HCEC 1CT (cell line): ENCODE results near the gene DBP.

Experiments
- DNase-seq: peaks from one replicate; pipeline ENCODE4 v3.0.0-alpha.2; 2017

The DBP gene

DNA sequence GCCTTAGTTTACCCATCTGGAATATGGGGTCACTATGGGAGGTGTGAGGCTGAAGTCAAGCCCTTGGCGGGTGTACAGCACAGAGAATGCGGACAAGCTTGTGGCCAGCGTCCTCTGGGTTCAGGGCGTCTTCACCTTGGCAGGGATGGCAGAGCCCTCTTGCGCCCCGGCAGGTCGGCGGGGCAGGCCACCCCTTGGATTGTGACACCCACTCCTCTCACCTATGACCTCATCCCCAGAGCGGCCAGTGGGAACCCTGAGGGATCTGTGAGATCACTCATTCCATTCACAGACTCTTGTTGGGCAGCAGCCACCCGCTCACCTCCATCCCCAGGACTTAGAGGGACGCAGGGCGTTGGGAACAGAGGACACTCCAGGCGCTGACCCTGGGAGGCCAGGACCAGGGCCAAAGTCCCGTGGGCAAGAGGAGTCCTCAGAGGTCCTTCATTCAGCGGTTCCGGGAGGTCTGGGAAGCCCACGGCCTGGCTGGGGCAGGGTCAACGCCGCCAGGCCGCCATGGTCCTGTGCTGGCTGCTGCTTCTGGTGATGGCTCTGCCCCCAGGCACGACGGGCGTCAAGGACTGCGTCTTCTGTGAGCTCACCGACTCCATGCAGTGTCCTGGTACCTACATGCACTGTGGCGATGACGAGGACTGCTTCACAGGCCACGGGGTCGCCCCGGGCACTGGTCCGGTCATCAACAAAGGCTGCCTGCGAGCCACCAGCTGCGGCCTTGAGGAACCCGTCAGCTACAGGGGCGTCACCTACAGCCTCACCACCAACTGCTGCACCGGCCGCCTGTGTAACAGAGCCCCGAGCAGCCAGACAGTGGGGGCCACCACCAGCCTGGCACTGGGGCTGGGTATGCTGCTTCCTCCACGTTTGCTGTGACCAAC, 30.5 kb downstream of the DBP start, which contains the start of gene SPACA4:
TSS of gene SPACA4 (plus strand) at position 280 of the 896 bp plus-strand sequence. CDS start at position 517, 237 bp downstream.
- DNase-seq: no peak

DNA sequence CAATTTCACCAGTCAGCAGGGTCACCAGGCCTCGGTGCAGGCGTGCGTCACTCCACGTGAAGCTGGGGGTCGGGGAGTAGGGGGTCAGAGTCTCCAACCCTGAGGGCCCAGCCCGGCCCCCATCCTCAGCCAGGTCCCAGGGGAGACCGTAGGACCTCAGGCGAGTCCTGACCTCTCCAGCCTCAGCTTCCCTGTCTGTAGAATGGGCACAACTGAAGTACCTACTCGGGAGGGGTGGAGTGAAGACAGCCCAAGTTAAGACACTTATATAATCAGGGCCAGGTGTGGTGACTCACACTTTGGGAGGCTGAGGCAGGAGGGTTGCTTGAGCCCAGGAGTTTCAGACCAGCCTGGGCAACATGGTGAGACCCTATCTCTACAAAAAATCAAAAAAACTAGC, 33.3 kb downstream of the DBP start:
- DNase-seq: no peak

DNA sequence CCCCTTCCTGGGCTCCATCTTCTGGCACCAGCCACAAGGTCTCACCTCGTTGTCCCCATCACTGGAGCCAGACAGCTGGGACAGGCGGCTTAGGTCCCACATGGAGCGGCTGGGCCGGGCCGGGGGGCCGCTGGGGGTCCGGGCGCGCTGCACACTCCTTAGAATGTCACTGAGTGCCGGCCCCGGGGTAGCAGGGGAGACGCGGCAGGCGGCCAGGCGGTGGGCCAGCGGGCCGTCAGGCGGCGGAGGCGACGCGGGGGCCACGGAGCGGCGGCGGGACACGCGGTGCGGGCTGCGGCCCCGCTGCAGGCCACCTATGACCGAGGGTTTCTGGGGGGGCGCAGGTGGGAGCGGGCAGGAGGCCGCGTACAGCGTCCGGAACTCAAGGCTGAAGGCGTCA, 33.7 kb downstream of the DBP start:
- DNase-seq: no peak

DNA sequence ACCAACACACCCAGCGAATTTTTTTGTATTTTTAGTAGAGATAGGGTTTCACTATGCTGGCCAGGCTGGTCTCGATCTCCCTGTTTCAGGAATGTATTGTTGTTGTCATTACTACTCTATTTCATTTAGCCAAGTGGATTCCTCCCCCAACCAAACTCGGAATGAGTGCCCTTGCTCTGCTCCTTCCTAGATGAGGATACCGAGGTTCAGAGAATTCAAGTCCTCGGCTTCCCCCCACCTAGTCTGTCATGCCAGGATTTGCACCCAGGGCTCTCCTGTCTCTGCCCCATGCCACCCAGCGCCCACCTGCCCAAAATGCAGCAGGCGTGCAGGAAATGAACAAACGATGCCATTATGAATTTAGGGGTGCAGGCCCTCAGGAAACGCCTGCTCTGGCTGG, 34.2 kb downstream of the DBP start:
- DNase-seq: no peak

DNA sequence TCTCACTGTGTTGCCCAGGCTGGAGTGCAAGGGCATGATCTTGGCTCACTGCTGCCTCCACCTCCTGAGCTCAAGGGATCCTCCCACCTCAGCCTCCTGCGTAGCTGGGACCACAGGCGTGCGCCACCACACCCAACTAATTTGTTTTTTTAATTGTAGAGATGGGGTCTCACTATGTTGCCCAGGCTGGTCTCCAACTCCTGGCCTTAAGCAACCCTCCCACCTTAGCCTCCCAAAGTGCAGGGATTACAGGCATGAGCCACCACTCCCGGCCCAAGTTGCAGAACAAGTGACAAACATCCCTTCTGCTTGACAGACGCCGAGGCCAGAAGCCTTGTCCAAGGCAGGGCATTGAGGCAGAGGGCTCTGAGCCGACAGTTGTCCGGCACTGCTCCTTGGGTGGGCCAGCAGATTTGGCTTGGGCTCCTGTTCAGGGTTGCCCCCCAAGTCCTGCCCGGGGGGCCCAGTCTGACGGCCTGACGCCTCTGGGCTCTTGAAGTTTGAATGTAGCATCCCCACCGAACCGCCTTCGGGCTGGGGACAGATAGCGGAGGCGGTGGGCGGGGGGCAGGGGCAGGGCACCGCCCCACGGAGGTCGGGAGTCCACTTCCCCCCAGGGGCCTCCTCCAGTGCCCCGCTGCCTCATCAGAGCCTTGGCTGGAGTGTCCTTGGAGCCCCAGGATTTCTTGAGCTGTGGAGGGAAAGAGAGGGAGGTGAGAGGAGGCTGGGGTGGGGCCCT, 36.3 kb downstream of the DBP start:
- no peak for DNase-seq

DNA sequence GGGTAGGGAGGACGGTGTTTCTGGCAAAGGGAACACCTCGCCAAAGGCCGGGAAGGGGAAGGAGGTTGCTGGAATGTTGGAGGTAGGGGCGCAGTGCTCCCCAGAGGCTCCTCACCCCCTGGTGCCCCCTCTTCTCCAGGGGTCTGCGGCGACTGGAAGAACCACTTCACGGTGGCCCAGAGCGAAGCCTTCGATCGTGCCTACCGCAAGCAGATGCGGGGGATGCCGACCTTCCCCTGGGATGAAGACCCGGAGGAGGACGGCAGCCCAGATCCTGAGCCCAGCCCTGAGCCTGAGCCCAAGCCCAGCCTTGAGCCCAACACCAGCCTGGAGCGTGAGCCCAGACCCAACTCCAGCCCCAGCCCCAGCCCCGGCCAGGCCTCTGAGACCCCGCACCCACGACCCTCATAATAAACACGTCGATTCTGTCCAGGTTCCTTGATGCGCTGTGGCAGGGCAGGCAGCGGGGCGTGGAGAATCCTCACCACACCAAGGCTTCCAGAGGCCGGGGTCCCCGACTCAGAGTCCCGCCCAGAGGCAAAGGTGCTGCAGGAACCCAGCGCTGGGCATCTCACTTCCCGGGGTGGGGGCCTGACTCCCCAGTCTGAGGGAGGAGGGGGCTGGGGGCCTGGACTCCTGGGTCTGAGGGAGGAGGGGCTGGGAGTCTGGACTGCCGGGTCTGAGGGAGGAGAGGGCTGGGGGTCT, 38.0 kb downstream of the DBP start:
- no peak for DNase-seq

DNA sequence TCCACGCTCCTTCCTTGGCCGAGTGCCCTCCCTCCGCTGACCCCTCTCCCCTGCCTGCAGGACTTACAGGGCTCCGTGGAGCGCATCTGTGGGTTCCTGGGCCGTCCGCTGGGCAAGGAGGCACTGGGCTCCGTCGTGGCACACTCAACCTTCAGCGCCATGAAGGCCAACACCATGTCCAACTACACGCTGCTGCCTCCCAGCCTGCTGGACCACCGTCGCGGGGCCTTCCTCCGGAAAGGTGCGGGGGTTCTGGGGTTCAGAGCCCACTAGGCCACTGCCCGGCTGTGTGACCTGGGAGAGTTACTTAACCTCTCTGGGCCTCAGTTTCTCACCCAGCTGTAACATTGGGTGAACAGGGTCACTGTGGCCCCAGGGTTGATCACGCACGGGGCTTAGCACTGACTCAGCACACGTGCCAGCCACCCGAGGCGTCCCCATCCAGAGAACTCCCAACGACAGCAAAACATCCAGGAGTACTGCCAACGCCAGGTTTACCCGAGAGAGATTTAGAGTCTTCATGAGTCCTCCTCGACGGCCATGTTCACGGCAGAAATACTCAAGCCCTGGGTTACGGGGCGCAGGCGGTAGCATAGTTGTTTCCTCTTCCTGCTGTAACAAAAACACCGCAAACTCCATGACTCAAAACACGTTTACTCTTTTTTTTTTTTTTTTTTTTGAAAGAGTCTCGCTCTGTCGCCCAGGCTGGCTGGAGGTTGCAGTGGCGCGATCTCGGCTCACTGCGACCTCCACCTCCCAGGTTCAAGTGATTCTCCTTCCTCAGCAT, 40.3 kb downstream of the DBP start:
- no peak for DNase-seq

DNA sequence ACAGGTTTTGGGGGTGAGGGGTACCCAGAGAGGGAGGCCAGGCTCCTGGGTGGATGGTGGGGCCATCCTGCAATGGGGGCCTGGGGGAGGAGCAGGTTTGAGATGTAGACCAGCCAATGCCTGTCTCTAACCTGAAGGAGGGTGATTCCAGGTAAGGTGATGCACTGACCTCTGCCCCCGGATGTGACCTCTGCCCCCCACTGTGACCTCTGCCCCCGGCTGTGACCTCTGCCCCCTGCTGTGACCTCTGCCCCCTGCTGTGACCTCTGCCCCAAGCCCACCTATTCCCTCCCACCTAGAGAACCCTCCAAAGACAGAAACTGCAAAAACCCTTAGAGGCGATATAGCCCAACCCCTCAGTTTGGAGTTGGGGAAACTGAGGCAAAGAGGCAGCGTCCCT, 40.9 kb downstream of the DBP start:
- no peak for DNase-seq

DNA sequence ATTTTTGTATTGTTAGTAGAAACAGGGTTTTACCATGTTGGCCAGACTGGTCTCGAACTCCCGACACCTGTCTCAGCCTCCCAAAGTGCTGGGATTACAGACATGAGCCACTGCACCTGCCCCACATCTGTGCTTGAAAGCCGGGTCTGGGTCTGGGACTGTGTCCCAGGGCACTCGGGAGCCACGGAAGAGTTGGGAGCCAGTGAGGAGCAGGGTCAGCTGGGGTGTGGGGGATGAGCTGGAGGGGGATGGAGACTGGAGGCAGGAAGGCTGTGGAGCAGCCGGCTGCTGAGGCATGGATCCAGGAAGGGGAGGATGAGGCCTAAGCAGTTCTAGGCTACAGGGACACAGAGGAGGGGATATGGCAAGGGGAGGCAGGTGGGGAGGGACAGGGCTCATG, 41.3 kb downstream of the DBP start:
- DNase-seq: no peak

DNA sequence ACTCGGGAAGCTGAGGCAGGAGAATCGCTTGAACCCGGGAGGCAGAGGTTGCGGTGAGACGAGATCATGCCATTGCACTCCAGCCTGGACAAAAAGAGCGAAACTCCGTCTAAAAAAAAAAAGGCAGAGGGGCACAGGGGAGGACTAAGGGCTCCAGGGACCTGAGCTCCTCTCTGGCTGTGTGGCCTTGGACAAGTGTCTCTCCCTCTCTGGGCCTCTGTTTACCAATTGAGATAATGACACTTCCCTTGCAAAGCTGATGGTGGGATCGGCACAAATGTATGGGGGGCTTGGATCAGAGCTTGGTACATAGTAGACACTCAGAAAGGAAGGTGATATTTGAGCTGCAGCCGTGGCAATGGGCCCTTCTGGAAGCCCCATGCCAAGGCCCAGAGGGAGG, 42.0 kb downstream of the DBP start:
- no peak for DNase-seq

DNA sequence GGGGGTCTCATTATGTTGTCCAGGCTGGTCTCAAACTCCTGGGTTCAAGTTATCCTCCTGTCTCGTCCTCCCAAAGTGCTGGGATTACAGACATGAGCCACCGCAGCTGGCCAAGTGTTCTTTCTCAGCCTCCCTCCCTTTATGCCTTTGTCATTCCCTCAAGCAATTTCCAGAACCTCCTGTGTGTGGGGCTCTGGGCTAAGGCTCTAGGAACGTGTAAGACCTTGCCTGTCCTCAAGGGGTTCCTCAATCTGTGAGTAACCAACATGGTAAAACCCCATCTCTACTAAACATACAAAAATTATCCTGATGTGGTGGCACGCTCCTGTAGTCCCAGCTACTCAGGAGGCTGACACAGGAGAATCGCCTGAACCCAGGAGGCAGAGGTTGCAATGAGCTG, 46.2 kb downstream of the DBP start:
- DNase-seq: peak; percentile 28

DNA sequence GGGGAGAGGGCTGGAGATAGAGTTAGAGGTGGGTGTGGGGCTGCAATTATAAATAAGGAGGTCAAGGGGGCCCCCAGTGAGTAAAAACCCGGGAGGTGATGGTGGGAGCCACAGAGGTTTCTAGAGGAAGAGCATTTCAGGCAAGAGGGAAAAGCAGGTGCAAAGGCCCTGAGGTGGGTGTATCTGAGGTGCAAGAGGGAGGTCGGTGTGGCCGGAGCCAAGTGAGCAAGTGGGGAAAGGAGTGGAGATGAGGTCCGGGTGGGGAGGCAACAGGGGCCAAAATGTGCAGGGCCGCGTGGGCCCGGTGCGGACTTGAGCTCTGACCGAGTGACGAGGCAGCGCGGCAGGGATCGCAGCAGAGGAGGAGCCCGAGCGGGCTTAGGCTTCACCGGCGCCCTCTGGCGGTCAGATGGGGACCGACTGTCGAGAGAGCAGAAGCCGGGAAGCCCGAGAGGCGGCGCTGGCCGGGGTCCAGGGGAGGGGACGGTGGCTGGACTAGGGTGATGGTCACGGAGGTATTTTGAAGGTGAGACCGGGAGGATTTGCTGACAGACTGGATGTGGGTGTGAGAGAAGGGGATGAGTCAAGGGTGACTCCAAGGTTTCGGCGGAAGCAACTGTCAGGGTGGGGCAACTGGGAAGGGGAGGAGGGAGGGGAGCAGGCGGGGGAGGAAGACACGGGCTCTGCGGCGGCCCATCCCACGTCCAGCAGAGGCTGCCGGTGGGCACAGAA, 48.3 kb downstream of the DBP start:
- DNase-seq: peak; percentile 59

DNA sequence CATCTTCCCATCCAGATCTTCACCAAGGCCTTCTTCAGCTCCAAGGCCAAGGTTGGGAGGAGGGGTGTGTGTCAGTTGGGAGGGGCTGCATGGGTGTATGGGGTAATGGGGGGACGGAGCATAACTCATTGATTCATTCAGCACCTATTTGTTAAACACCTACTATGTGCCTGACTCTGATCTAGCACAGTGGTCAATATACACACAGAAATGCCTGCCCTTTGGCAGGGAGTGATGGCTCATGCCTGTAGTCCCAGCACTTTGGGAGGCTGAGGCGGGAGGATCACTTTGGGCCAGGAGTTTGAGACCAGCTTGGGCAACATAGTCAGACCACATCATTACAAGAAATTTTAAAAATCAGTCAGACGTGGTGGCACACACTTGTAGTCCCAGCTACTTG, 49.8 kb downstream of the DBP start:
- no peak for DNase-seq

DNA sequence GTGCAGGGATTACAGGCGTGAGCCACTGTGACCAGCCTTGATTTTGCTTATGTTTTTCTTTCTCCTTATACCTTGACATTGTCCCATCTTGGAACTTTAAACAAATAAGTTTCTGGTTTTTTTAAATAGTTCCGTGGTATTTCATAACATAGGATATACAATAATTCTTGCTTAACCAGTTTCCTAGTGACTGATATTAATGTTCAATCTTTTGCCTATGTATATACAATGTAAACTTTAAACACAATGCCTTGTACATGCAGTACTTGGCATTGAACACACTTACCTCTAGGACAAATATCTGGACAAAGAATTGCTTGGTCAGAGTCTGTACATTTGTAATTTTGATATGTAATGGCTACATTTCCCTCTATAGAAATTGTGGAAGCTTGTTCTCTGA, 55.0 kb downstream of the DBP start:
- no peak for DNase-seq
